Colonic mucosa (tissue), 4 donors: ENCODE results near the gene SNRNP70. TPM values are rescaled to one million over a fixed set of nuclear protein-coding genes. Genes with fewer than 3 reads are reported as not detected.
A peak's percentile ranks its signal among the peaks of the same experiment; 100 is the strongest.

Source experiments
- DNase-seq: peaks from one replicate; pipeline ENCODE4 v3.0.0-alpha.2; 2020
- H3K27ac ChIP-seq: fragments of 200-600 bp; one replicate; pipeline ENCODE4 v1.8.0; 2021
- H3K27me3 ChIP-seq: fragments of 200-600 bp; one replicate; pipeline ENCODE4 v1.8.0; 2021
- H3K36me3 ChIP-seq: fragments of 200-600 bp; one replicate; pipeline ENCODE4 v1.8.0; 2021
- H3K4me1 ChIP-seq: fragments of 200-600 bp; one replicate; pipeline ENCODE4 v1.8.0; 2021; ENCODE audit warnings: mild to moderate bottlenecking
- H3K4me3 ChIP-seq: fragments of 200-600 bp; one replicate; pipeline ENCODE4 v1.8.0; 2021
- H3K9ac ChIP-seq, 2 donors: one replicate each; pipeline ENCODE4 v1.7.0; 2013; ENCODE audit warnings: control low read depth in 2 of 2, low read depth in 2 of 2, low read length in 2 of 2
- H3K9me3 ChIP-seq: fragments of 200-600 bp; one replicate; pipeline ENCODE4 v1.8.0; 2021
- CTCF ChIP-seq: fragments of 200-600 bp; IDR thresholded peaks from one replicate; pipeline ENCODE4 v1.8.0; 2022; ENCODE audit warnings: antibody characterized with exemption, mild to moderate bottlenecking
- intact Hi-C: fragments of 100-400 bp; cut with DNase I; formaldehyde crosslinking; loops from one replicate; pipeline ENCODE4 v1.14.1; 2022
- total RNA-seq, 2 donors: library from RNA; stranded (reverse); fragmentation: NEBNext Ultra II Directional in 1 of 2; extraction: Animal tissue kit (Norgen Biotek cat#: 25700) in 1 of 2; gene quantifications; one replicate each; pipeline ENCODE4 v1.2.1, GENCODE V29; 2021
- donor health status: healthy.
- donor health status: DM: no; HTN: no; CAD: no.
- donor health status: DM: no; HTN: no; CAD: no.

Gene SNRNP70
- total RNA-seq, 2 donors from 2014 or later, result 124 to 204 TPM

- Histone ChIP-seq H3K9me3 (no peaks in the 10 kb centered on the region), H3K27me3 (no peaks in the 10 kb centered on the region), H3K27ac (peak overlapping the region; percentile 33), H3K4me1 (no peaks in the 10 kb centered on the region), H3K4me3 (peak overlapping the region; percentile 6), H3K36me3 (no peaks in the 10 kb centered on the region), H3K9ac (no peak overlapping the region)
- intact Hi-C loops, result no loop called here
- peak; percentile 92 for DNase-seq
- TF ChIP-seq CTCF, result no peak
Measured at GRCh38 chr19:49133621-49134454, 48.6 kb downstream of the SNRNP70 start.

GRCh38 chr19:49135686-49136085 lies 50.4 kb downstream of the SNRNP70 start:
- Histone ChIP-seq H3K27ac (no peak overlapping the region), H3K4me3 (no peak overlapping the region), H3K4me1 (no peaks in the 10 kb centered on the region), H3K9ac (no peak overlapping the region), H3K9me3 (no peaks in the 10 kb centered on the region), H3K36me3 (no peaks in the 10 kb centered on the region), H3K27me3 (no peaks in the 10 kb centered on the region)
- no peak for DNase-seq
- intact Hi-C loops, result no loop called here
- TF ChIP-seq CTCF, result no peak

GRCh38 chr19:49136771-49137171 lies 51.5 kb downstream of the SNRNP70 start:
- Histone ChIP-seq H3K4me3 (no peak overlapping the region), H3K27ac (peak overlapping the region; percentile 48)
- TF ChIP-seq CTCF, result no peak

GRCh38 chr19:49140951-49141350 lies 55.7 kb downstream of the SNRNP70 start:
- Histone ChIP-seq H3K27me3 (no peaks in the 10 kb centered on the region), H3K9me3 (no peaks in the 10 kb centered on the region), H3K27ac (no peak overlapping the region), H3K9ac (no peak overlapping the region), H3K36me3 (no peaks in the 10 kb centered on the region), H3K4me1 (no peaks in the 10 kb centered on the region), H3K4me3 (no peak overlapping the region)
- intact Hi-C loops, result no loop called here
- TF ChIP-seq CTCF, result no peak
- DNase-seq, result no peak

More at GRCh38 chr19:49136771-49137171, 51.5 kb downstream of the SNRNP70 start:
- peak; percentile 61 for DNase-seq
- intact Hi-C loops, result no loop called here
- Histone ChIP-seq H3K36me3 (no peaks in the 10 kb centered on the region), H3K9me3 (no peaks in the 10 kb centered on the region), H3K9ac (no peak overlapping the region), H3K4me1 (no peaks in the 10 kb centered on the region), H3K27me3 (no peaks in the 10 kb centered on the region)

GRCh38 chr19:49141352-49141751 lies 56.1 kb downstream of the SNRNP70 start:
- no peak for DNase-seq
- Histone ChIP-seq H3K4me1 (no peaks in the 10 kb centered on the region), H3K27ac (no peak overlapping the region), H3K27me3 (no peaks in the 10 kb centered on the region), H3K4me3 (no peak overlapping the region), H3K9ac (no peak overlapping the region), H3K9me3 (no peaks in the 10 kb centered on the region), H3K36me3 (no peaks in the 10 kb centered on the region)
- TF ChIP-seq CTCF, result no peak
- intact Hi-C loops, result no loop called here
